B cell (primary cell): ENCODE results near the gene TRIM29.

Source experiments
- CTCF ChIP-seq: fragments of 200-600 bp; IDR thresholded peaks from one replicate; pipeline ENCODE4 v1.8.0; 2022; ENCODE audit warnings: antibody characterized with exemption, mild to moderate bottlenecking
- EZH2 ChIP-seq: IDR thresholded peaks from 2 replicates; pipeline ENCODE4 v1.6.1; 2012; ENCODE audit warnings: borderline replicate concordance, low read depth, mild to moderate bottlenecking, moderate library complexity, low read length; ENCODE audit not compliant: insufficient read depth, poor library complexity, severe bottlenecking

GRCh38 chr11:120139316-120140069 is 1.6 kb upstream of the TRIM29 start:
- no peak for TF ChIP-seq CTCF
- no peak for TF ChIP-seq EZH2
